Lung (tissue), 12 donors: ENCODE results near the gene SYNPO2. TPM values are rescaled to one million over a fixed set of nuclear protein-coding genes. Genes with fewer than 3 reads are reported as not detected.

ENCODE experiments used
- ATAC-seq: fragments of 200-7000 bp; cut with Tn5 transposase; one replicate; pipeline ENCODE4 v1.9.1; 2020; ENCODE audit warnings: moderate number of reproducible peaks; ENCODE audit not compliant: insufficient read depth, low FRiP score
- DNase-seq, 3 donors: peaks; one replicate each; pipeline ENCODE4 v3.0.0-alpha.2; 2013 to 2017
- H3K27ac ChIP-seq, 2 donors: one replicate each; pipeline ENCODE4 v1.5.1; 2013; ENCODE audit warnings: mild to moderate bottlenecking in 2 of 2, moderate library complexity in 2 of 2, control low read depth in 1 of 2, inconsistent platforms in 1 of 2, low read depth in 1 of 2, low read length in 1 of 2
- H3K27me3 ChIP-seq, 3 donors: one replicate each; pipeline ENCODE4 v1.5.1; 2013; ENCODE audit warnings: low read length in 2 of 3; ENCODE audit not compliant: control insufficient read depth in 3 of 3, insufficient read depth in 3 of 3
- H3K36me3 ChIP-seq, 4 donors: one replicate each; pipeline ENCODE4 v1.5.1; 2013; ENCODE audit warnings: low read length in 4 of 4, mild to moderate bottlenecking in 1 of 4, moderate library complexity in 1 of 4; ENCODE audit not compliant: control insufficient read depth in 4 of 4, insufficient read depth in 4 of 4
- H3K4me1 ChIP-seq, 5 donors: one replicate each; pipeline ENCODE4 v1.5.1; 2013; ENCODE audit warnings: low read length in 5 of 5, mild to moderate bottlenecking in 2 of 5, moderate library complexity in 1 of 5; ENCODE audit not compliant: control insufficient read depth in 5 of 5, insufficient read depth in 5 of 5
- H3K4me3 ChIP-seq: one replicate; pipeline ENCODE4 v1.5.1; 2013; ENCODE audit warnings: mild to moderate bottlenecking, control low read depth, moderate library complexity
- H3K9ac ChIP-seq, 2 donors: one replicate each; pipeline ENCODE4 v1.5.1; 2013; ENCODE audit warnings: low read length in 2 of 2, control low read depth in 1 of 2; ENCODE audit not compliant: insufficient read depth in 1 of 2
- H3K9me3 ChIP-seq, 4 donors: one replicate each; pipeline ENCODE4 v1.5.1; 2013; ENCODE audit warnings: low read length in 3 of 4, mild to moderate bottlenecking in 1 of 4, moderate library complexity in 1 of 4; ENCODE audit not compliant: control insufficient read depth in 4 of 4, insufficient read depth in 3 of 4
- WGBS, 2 donors: extraction: QIAGEN DNeasy Blood & Tissue Kit; methylation state at CpG; one replicate each; pipeline ENCODE4 v1.1.7; 2013; 5-methylcytosine and 5-hydroxymethylcytosine counted together
- polyA plus RNA-seq, 2 donors: library from polyadenylated mRNA; stranded (reverse); fragments of 200-250 nt; gene quantifications; one replicate each; pipeline ENCODE4 v1.2.1, GENCODE V29; 2013
- total RNA-seq, 2 donors: library from RNA; depleted of rRNA in 1 of 2; stranded (reverse); fragments of >200 nt in 1 of 2; gene quantifications; one replicate each; pipeline ENCODE4 v1.2.1, GENCODE V29; 2014 to 2021
- TF ChIP-seq, protein P1 (sequence below): IDR thresholded peaks from 2 replicates; pipeline ENCODE4 v1.5.1; 2012; ENCODE audit warnings: mild to moderate bottlenecking; ENCODE audit errors: control extremely low read depth, extremely low read depth
- donor health status: control.
- donor health status: control.
- donor health status: Bipolar disorder and iron deficiency.
- donor health status: healthy.
- donor health status: DM: yes; HTN: yes; CAD: no.

Gene SYNPO2
- total and polyA plus RNA-seq, 4 donors: 3.5 to 27.6 (median 10.1) TPM

DNA sequence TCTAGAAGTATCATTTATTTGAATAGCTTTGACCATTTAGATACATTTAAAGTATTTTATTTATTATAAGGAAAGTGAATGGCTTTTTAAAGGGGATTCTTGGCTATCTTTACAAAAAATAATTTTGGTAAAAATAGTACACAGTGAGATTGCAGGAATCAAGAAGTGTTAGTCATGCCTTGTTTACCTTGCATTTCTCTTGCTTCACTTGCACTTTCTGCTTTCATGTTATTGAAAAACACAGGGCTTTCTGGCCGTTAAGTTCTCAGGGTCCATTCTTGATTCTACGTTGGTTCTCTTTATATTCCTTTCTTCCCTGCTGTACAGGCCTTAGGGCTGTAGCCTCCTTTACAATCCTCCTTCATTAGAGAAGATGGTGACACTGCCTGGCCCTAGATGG is 30.9 kb upstream of the SYNPO2 start:
- 86 to 93% methylated on average over 2 of the region's 2 CpGs for WGBS, 2 donors
- Histone ChIP-seq H3K9me3 (no peaks in the 10 kb centered on the region), H3K4me3 (no peak overlapping the region), H3K4me1 (no peaks in the 10 kb centered on the region), H3K27ac (no peak overlapping the region), H3K9ac (no peak overlapping the region), H3K36me3 (no peaks in the 10 kb centered on the region), H3K27me3 (no peaks in the 10 kb centered on the region)
- ATAC-seq: no peak
- TF ChIP-seq, protein P1, sequence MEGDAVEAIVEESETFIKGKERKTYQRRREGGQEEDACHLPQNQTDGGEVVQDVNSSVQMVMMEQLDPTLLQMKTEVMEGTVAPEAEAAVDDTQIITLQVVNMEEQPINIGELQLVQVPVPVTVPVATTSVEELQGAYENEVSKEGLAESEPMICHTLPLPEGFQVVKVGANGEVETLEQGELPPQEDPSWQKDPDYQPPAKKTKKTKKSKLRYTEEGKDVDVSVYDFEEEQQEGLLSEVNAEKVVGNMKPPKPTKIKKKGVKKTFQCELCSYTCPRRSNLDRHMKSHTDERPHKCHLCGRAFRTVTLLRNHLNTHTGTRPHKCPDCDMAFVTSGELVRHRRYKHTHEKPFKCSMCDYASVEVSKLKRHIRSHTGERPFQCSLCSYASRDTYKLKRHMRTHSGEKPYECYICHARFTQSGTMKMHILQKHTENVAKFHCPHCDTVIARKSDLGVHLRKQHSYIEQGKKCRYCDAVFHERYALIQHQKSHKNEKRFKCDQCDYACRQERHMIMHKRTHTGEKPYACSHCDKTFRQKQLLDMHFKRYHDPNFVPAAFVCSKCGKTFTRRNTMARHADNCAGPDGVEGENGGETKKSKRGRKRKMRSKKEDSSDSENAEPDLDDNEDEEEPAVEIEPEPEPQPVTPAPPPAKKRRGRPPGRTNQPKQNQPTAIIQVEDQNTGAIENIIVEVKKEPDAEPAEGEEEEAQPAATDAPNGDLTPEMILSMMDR: no peak
- DNase-seq: no peak

GRCh38 chr4:118858779-118859178 is 29.9 kb upstream of the SYNPO2 start:
- H3K9me3 ChIP-seq: no peaks in the 10 kb centered on the region
- TF ChIP-seq, protein P1: no peak
- H3K27me3 ChIP-seq: no peaks in the 10 kb centered on the region
- 85 to 92% methylated on average over 2 of the region's 2 CpGs for WGBS, 2 donors
- no peaks in the 10 kb centered on the region for H3K36me3 ChIP-seq
- no peak for DNase-seq
- no peaks in the 10 kb centered on the region for H3K4me1 ChIP-seq
- no peak overlapping the region for H3K4me3 ChIP-seq
- H3K27ac ChIP-seq: no peak overlapping the region
- ATAC-seq: no peak
- H3K9ac ChIP-seq: no peak overlapping the region

DNA sequence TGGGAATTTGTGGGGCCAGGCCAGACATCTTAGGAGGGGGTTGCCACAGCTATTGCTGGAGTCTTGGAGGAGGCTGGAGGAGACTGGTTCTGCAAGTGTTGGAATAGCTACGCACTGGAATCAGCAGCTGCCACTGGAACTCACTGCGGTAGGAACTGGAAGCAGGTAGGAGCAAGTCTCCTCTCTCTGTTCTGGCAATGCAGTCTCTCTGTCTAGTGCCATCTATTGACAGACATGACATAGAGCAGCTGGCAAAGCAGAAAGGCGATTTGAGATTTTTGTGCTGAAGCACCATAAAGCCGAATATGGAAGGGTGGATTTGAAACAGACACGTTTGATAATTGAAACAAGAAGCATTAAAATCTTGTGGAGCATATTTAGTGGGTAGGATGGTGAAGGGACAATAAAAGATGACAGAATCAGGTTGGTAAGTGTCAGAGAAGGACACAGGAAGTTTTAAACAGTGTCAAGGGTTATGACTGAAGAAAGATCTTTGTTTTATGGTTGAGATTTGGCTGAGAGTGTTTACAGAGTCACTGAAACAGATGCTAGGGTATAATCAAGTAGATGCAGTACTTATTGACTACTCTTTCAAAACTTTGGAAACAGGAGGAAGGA is 23.5 kb upstream of the SYNPO2 start:
- Histone ChIP-seq H3K9ac (no peak overlapping the region), H3K9me3 (no peaks in the 10 kb centered on the region), H3K27me3 (no peaks in the 10 kb centered on the region), H3K36me3 (no peaks in the 10 kb centered on the region), H3K27ac (no peak overlapping the region), H3K4me3 (no peak overlapping the region), H3K4me1 (peaks cover 0 to 5% (median 0%) of the 10 kb centered on the region in 5 donors)
- TF ChIP-seq, protein P1: peak; percentile 25
- 17 to 22% methylated on average over 5 of the region's 5 CpGs for WGBS, 2 donors
- DNase-seq (peak; percentile 32 to 64 (median 55)), ATAC-seq (peak; percentile 83)

DNA sequence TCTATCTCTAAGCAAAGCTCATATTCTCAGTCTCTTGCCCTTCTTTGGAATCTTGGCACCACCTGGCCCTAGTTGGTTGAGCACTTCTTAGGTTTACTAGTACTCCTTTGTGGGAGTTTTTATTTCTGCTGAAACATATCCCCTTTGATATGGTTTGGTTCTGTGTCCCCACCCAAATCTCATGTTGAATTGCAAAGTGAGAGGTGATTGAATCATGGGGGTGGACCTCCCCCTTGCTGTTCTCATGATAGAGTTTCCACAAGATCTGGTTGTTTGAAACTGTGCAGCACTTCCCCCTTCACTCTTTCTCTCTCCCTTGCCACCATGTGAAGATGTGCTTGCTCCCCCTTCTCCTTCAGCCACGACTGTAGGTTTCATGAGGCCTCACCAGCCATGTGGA is 22.2 kb upstream of the SYNPO2 start:
- Histone ChIP-seq H3K4me1 (peaks cover 0 to 5% (median 0%) of the 10 kb centered on the region in 5 donors), H3K9ac (no peak overlapping the region), H3K4me3 (no peak overlapping the region), H3K9me3 (no peaks in the 10 kb centered on the region), H3K27me3 (no peaks in the 10 kb centered on the region), H3K36me3 (no peaks in the 10 kb centered on the region), H3K27ac (no peak overlapping the region)
- TF ChIP-seq, protein P1: no peak
- 63 to 77% methylated on average over 1 of the region's 1 CpG for WGBS, 2 donors
- ATAC-seq (no peak), DNase-seq (no peak)
